GM21619 (cell line): Measurements from ENCODE around the gene IL15.

Experiments used
- ATAC-seq: cut with Tn5 transposase; IDR thresholded peaks from one replicate; pipeline ENCODE4 v1.9.1; 2021; ENCODE audit not compliant: unreplicated experiment

The IL15 gene

DNA sequence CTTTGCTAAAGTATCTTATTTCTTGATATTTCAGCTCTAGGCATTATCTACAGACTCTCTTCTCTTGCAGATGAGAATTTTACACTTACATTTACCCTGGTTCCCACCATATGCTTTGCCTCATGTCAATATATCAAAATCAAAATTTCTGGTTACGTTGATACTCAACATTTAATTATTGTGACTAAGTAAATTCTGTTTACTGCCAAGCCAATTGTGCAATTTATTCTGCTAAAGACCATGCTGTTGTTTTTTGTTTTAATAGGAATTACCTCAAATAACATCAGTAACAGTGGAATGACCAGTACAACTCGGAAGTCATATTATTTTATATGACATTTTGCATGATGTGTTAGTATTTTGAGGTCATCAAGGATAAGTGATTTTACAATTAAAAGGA is 125.5 kb downstream of the IL15 start:
- ATAC-seq, result no peak

DNA sequence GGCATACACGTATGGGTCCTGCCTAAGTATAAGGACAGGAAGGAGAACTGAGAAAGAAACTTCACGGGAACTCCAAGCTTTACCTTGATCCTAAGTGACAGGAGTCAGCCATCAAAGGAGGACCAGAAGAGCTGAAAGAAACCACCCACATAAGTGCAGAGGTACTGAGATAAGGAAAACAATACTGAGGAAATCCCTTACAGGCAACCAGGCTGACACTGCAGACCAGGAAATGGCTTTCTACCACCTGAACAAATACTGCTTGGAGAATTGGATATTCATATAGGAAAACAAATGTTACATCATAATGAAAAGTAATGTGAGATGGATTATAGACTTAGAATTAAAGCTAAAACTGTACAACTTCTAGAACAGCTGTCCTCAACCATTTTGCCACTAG is 127.0 kb downstream of the IL15 start:
- ATAC-seq, result no peak

DNA sequence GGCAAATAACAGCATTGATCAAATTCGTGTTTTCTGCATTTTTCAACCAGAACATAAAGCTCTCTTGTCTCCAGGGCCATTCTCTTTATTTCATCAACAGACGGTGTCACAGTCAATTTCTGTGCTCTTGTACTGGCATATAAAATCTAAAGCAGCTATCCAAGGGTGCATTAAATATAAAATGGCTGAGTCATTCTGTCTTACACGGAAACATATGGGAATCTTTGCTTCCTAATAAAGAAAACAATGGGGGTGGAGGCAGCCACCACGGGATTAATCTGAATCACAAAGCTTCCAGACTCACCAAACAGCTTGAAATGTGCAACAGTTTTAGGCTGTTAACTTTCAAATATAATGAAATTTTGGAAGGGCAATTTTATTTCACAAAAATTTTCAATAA is 132.6 kb downstream of the IL15 start:
- ATAC-seq, result no peak

DNA sequence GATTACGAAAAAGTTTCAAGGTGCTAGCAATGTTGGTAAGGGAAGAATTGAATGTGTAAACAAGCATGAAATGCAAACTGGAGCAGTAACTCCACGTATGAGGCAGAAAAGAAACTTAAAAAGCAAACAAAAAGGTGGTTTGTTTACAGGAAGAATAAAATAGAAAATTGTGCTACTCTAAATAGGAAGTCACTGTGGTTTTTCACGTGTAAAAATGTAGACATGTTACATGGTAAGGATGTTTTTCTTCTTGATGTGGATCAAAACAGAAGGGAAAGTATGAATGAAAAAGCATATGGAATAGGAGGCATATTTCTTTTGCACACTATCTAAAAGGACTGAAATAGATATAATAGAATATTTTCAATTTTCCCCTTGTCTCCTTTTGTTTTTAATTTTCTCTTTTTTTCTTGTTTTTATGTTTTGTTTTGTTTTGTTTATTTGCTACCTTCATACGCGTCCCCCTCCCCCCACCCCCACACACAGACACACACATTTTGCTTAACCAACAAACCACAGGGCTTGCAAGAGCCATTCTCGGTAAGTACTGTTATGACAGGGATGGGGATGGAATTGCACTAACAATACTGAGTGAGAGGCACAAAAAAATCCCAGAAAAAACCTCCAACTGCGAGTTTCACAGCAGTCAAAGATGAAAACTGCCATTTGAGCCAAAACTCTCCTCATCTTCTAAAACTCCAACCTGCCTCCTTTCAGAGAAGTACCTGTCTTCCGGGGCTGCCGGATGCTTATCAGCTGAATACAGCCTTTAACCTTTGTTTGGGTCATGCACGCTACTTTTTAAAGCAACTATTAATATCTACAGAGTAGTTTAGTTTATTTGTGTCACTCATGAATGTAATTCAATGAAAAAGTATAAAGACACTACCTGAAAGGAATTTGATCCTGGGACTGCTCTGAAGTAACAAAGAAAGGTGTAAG is 135.8 kb downstream of the IL15 start:
- ATAC-seq, result peak; percentile 70

DNA sequence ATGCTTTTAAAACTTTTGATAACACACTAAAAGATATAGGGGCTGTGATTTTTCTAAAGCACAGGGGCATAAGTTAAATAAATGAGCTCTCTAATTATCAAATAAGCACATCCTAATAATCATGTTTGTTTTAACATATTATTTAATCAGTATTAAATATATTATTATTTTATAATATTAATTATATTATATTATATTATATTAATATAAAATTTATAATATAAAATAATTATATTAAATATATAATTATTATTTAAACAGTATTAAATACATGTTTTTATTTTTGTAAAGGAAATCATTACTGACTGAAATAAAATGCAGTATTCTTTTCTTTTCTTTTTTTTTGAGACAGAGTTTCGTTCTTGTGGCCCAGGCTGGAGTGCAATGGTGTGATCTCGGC is 136.5 kb downstream of the IL15 start:
- ATAC-seq, result no peak

DNA sequence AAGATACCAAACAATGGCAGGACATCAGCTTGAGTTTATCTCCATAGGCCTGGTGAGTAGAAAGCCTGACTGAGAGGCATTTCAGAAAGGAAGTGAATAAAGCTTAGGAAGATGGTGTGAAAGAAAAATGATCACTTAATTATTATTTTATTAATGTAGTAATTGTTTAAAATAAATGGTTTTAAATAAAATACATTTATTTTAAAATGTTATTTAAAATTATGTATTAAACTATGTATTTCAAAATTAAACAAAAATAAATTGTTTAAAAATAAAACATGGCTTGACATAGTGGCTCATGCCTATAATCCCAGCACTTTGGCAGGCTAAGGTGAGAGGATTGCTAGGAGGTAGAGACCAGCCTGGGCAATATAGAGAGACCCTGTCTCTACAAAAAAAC is 145.8 kb downstream of the IL15 start:
- ATAC-seq, result no peak
